H1 (cell line): Measurements from ENCODE around the gene SLX9. TPM values are rescaled to one million over a fixed set of nuclear protein-coding genes. Genes with fewer than 3 reads are reported as not detected.

Source experiments
- CEBPB ChIP-seq: IDR thresholded peaks from 2 replicates; pipeline ENCODE4 v1.6.1; 2012; ENCODE audit warnings: low read depth, low read length
- CHD7 ChIP-seq: fragments of 300-600 bp; sonication (generic); IDR thresholded peaks from 2 replicates; pipeline ENCODE4 v1.7.1; 2012; ENCODE audit warnings: low read length, moderate library complexity, mild to moderate bottlenecking, inconsistent platforms; ENCODE audit not compliant: insufficient replicate concordance
- TAF7 ChIP-seq: optimal IDR thresholded peaks from 2 replicates; pipeline ENCODE3; 2011; ENCODE audit warnings: low read depth, mild to moderate bottlenecking, inconsistent platforms, low read length, moderate library complexity, borderline replicate concordance
- polyA plus RNA-seq, 7 experiments: library from polyadenylated mRNA; depleted of rRNA in 3 of 7; stranded (reverse) in 5 of 7; unstranded in 2 of 7; fragments of >200 nt in 5 of 7; fragments of 200-250 nt in 2 of 7; gene quantifications; 1 replicate in 5 of 7; 2 replicates in 1 of 7; 4 replicates in 1 of 7; pipeline versions ENCODE4 v1.2.1 to v1.2.3, GENCODE V29; 2011 to 2013; ENCODE audit warnings: missing spikeins in 2 of 7, mixed read lengths in 2 of 7
- total RNA-seq: library from RNA; stranded (reverse); fragmentation: NEBNext Ultra II Directional; extraction: Animal tissue kit (Norgen Biotek cat#: 25700); gene quantifications from 2 replicates; pipeline ENCODE4 v1.2.1, GENCODE V29; 2021
- TF ChIP-seq, protein P1 (sequence below): IDR thresholded peaks from 2 replicates; pipeline ENCODE4 v1.6.1; 2012; ENCODE audit warnings: inconsistent platforms
- TF ChIP-seq, protein P2 (sequence below): IDR thresholded peaks from 2 replicates; pipeline ENCODE4 v1.6.1; 2011; ENCODE audit warnings: low read length, improper control_type of control experiment

Gene SLX9
- total and polyA plus RNA-seq, 2 of the 8 experiments (the other 6 are each of a cell fraction or from before 2014, with no cell fraction given), result 17.7 to 57.3 TPM

GRCh38 chr21:45009616-45010015 lies 69.8 kb downstream of the SLX9 start (continued):
- TF ChIP-seq CHD7 (no peak), CEBPB (no peak), TAF7 (no peak)
- TF ChIP-seq, protein P1, sequence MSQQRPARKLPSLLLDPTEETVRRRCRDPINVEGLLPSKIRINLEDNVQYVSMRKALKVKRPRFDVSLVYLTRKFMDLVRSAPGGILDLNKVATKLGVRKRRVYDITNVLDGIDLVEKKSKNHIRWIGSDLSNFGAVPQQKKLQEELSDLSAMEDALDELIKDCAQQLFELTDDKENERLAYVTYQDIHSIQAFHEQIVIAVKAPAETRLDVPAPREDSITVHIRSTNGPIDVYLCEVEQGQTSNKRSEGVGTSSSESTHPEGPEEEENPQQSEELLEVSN, result no peak
- TF ChIP-seq, protein P2, sequence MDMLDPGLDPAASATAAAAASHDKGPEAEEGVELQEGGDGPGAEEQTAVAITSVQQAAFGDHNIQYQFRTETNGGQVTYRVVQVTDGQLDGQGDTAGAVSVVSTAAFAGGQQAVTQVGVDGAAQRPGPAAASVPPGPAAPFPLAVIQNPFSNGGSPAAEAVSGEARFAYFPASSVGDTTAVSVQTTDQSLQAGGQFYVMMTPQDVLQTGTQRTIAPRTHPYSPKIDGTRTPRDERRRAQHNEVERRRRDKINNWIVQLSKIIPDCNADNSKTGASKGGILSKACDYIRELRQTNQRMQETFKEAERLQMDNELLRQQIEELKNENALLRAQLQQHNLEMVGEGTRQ, result no peak
